GM12892 (cell line): ENCODE measurements around the gene EDC4.

Source experiments
- POLR2A ChIP-seq: IDR thresholded peaks from 2 replicates; pipeline ENCODE4 v1.6.1; 2011; ENCODE audit warnings: low read depth, low read length, control low read depth
- TAF1 ChIP-seq: IDR thresholded peaks from 2 replicates; pipeline ENCODE4 v1.6.1; 2011; ENCODE audit warnings: low read depth, mild to moderate bottlenecking, control low read depth, low read length, borderline replicate concordance

DNA sequence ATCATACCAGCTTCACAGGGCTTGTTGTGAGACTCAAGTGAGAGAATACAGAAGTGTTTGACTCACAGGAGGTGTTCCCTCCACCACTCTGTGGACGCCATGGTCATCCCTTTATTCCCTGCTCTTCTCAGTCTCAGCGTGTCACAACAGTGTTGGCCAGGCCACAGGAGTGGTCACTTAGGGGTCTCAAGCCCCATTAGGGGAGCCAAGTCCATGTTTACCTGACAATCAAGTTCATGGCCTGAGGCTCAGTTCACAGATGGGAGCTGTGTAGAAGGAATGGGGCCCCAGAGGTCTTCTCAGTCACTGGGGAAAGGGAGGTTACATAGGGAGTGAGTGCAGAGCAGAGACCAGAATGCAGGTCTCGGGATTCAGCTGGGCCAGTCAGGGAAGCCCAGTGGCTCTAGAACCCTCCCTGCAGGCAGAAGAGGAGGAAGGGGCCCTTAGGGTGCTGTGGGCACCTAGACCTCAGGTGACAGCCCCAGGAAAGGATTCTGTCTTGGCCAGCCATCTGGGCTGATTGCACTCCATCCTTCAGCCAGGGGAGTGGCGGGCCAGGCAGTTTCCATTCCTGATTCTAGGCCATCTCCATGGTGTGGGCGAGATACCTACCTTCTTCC, 15.8 kb upstream of the EDC4 start:
- TF ChIP-seq POLR2A (no peak), TAF1 (no peak)
